Measurements from ENCODE around the gene ASIC3.
"Not testable (repeated sequence)": the region's sequence is repeated elsewhere in the genome, so short reads cannot be mapped to it uniquely, and the experiment has no call there.

The ASIC3 gene

GRCh38 chr7:151008511-151009323, 39.6 kb upstream of the ASIC3 start:
- peaks cover 51% of the 10 kb centered on the region for H3K27me3 ChIP-seq (ENCODE audit: control insufficient read depth, insufficient read depth, low read length)
- H3K4me1 ChIP-seq (ENCODE audit: control insufficient read depth, insufficient read depth, low read length), result peaks cover 5% of the 10 kb centered on the region
- H3K4me3 ChIP-seq (ENCODE audit: low read length), result peak overlapping the region; percentile 27

GRCh38 chr7:151009327-151010036, 38.8 kb upstream of the ASIC3 start:
- Histone ChIP-seq H3K9me3 (replicated peaks; ENCODE audit: low read length) (no peaks in the 10 kb centered on the region), H3K4me1 (ENCODE audit: control insufficient read depth, insufficient read depth, low read length) (peaks cover 12% of the 10 kb centered on the region), H3K36me3 (ENCODE audit: insufficient read depth, low read length) (no peaks in the 10 kb centered on the region), H3K9ac (ENCODE audit: low read depth, low read length) (no peak overlapping the region), H3K4me2 (ENCODE audit: low read length) (no peak overlapping the region), H3K27me3 (ENCODE audit: control insufficient read depth, insufficient read depth, low read length) (peaks cover 57% of the 10 kb centered on the region), H3K4me3 (ENCODE audit: low read length) (no peak overlapping the region)

More at GRCh38 chr7:151008511-151009323, 39.6 kb upstream of the ASIC3 start:
- Histone ChIP-seq H3K9me3 (replicated peaks; ENCODE audit: low read length) (no peaks in the 10 kb centered on the region), H3K36me3 (ENCODE audit: insufficient read depth, low read length) (no peaks in the 10 kb centered on the region), H3K4me2 (ENCODE audit: low read length) (peak overlapping the region; percentile 45), H3K9ac (ENCODE audit: low read depth, low read length) (no peak overlapping the region)

- peaks cover 12% of the 10 kb centered on the region for H3K4me1 ChIP-seq (ENCODE audit: control insufficient read depth, insufficient read depth, low read length)
These were observed 38.4 kb upstream of the ASIC3 start for GRCh38 chr7:151010037-151010306.

GRCh38 chr7:151010307-151011096, 37.8 kb upstream of the ASIC3 start:
- Histone ChIP-seq H3K4me3 (ENCODE audit: low read length) (no peak overlapping the region), H3K27me3 (ENCODE audit: control insufficient read depth, insufficient read depth, low read length) (peaks cover 52% of the 10 kb centered on the region), H3K4me1 (ENCODE audit: control insufficient read depth, insufficient read depth, low read length) (peaks cover 12% of the 10 kb centered on the region), H3K36me3 (ENCODE audit: insufficient read depth, low read length) (no peaks in the 10 kb centered on the region), H3K9ac (ENCODE audit: low read depth, low read length) (no peak overlapping the region), H3K4me2 (ENCODE audit: low read length) (no peak overlapping the region), H3K9me3 (replicated peaks; ENCODE audit: low read length) (no peaks in the 10 kb centered on the region)

More at GRCh38 chr7:151010037-151010306, 38.4 kb upstream of the ASIC3 start:
- Histone ChIP-seq H3K9me3 (replicated peaks; ENCODE audit: low read length) (no peaks in the 10 kb centered on the region), H3K36me3 (ENCODE audit: insufficient read depth, low read length) (no peaks in the 10 kb centered on the region), H3K4me3 (ENCODE audit: low read length) (no peak overlapping the region), H3K27me3 (ENCODE audit: control insufficient read depth, insufficient read depth, low read length) (peaks cover 57% of the 10 kb centered on the region), H3K4me2 (ENCODE audit: low read length) (no peak overlapping the region), H3K9ac (ENCODE audit: low read depth, low read length) (no peak overlapping the region)

DNA sequence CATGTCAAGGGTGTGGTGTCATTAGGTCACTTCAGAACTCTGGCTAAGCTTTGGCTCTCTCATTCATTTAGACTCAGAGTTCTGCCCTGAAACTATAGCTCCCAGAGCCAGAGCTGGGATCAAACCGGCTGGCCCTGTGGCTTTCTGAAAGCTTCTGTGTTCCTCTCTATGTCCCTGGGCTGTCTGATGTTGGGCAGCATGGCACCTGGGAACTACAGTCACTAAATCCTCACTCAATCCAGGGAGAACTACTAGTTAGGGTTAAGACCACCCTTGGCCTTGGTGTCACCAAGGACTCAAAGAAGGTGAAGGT, 37.3 kb upstream of the ASIC3 start:
- peaks cover 46% of the 10 kb centered on the region for H3K27me3 ChIP-seq (ENCODE audit: control insufficient read depth, insufficient read depth, low read length)
- H3K9ac ChIP-seq (ENCODE audit: low read depth, low read length), result no peak overlapping the region
- H3K4me3 ChIP-seq (ENCODE audit: low read length), result no peak overlapping the region
- H3K4me2 ChIP-seq (ENCODE audit: low read length), result no peak overlapping the region
- H3K9me3 ChIP-seq (replicated peaks; ENCODE audit: low read length), result no peaks in the 10 kb centered on the region
- H3K36me3 ChIP-seq (ENCODE audit: insufficient read depth, low read length), result no peaks in the 10 kb centered on the region
- H3K4me1 ChIP-seq (ENCODE audit: control insufficient read depth, insufficient read depth, low read length), result peaks cover 12% of the 10 kb centered on the region

DNA sequence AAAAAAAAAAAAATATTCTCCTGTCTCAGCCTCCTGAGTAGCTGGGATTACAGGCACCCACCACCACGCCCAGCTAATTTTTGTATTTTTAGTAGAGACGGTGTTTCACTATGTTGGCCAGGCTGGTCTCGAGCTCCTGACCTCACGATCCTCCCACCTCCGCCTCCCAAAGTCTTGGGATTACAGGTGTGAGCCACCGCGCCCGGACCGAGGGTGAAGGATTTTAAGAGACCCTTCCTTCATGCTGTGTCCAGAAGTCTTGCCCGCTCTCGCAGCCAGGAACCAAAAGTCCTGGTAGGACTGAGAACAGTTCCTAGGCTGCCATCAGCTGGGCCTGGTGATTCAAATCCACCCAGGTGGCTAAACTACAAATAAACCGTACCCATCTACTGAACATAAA, 36.7 kb upstream of the ASIC3 start:
- H3K4me3 ChIP-seq (ENCODE audit: low read length); H3K9ac ChIP-seq (ENCODE audit: low read depth, low read length); H3K9me3 ChIP-seq (replicated peaks; ENCODE audit: low read length); H3K36me3 ChIP-seq (ENCODE audit: insufficient read depth, low read length); H3K4me2 ChIP-seq (ENCODE audit: low read length): not testable (repeated sequence)
- H3K4me1 ChIP-seq (ENCODE audit: control insufficient read depth, insufficient read depth, low read length), result peaks cover 12% of the 10 kb centered on the region
- H3K27me3 ChIP-seq (ENCODE audit: control insufficient read depth, insufficient read depth, low read length), result peaks cover 42% of the 10 kb centered on the region

DNA sequence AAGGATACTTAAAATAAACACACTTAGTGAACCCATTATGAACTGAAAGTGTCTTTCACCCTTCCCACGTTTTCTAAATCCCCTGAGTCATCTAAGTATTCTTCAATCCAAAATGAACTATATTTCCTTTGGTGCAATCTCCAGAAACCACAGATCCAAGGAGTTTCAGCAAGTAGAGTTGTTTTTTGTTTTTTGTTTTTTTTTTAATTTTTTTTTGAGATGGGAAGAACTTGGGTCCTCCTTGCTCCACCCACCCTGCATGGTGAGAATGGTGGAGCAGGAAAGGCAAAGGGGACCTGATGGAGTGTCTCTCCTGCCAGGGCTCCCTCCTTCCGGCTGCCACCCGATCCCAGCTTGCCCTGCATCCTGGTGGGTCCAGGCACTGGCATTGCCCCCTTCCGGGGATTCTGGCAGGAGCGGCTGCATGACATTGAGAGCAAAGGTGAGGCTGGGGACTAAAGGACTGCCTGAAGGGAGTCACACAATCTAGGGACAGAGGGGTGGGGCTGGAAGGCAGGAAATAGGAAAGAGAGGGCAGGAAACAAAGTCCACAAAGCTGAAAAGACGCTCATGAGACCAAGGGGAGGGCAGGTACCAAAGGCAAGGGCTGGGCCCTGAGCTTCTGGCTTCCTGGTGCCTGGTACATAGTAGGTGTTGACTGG, 36.2 kb upstream of the ASIC3 start:
- H3K36me3 ChIP-seq (ENCODE audit: insufficient read depth, low read length), result no peaks in the 10 kb centered on the region
- H3K4me1 ChIP-seq (ENCODE audit: control insufficient read depth, insufficient read depth, low read length), result peaks cover 12% of the 10 kb centered on the region
- no peaks in the 10 kb centered on the region for H3K9me3 ChIP-seq (replicated peaks; ENCODE audit: low read length)
- H3K4me3 ChIP-seq (ENCODE audit: low read length), result no peak overlapping the region
- H3K9ac ChIP-seq (ENCODE audit: low read depth, low read length), result no peak overlapping the region
- peaks cover 41% of the 10 kb centered on the region for H3K27me3 ChIP-seq (ENCODE audit: control insufficient read depth, insufficient read depth, low read length)
- H3K4me2 ChIP-seq (ENCODE audit: low read length), result no peak overlapping the region

- peaks cover 14% of the 10 kb centered on the region for H3K4me1 ChIP-seq (ENCODE audit: control insufficient read depth, insufficient read depth, low read length)
These were observed 35.4 kb upstream of the ASIC3 start for GRCh38 chr7:151012911-151013347.

GRCh38 chr7:151013356-151013732, 35.0 kb upstream of the ASIC3 start:
- H3K9ac ChIP-seq (ENCODE audit: low read depth, low read length), result no peak overlapping the region
- H3K4me3 ChIP-seq (ENCODE audit: low read length), result no peak overlapping the region

More at GRCh38 chr7:151012911-151013347, 35.4 kb upstream of the ASIC3 start:
- peak overlapping the region; percentile 93 for H3K4me2 ChIP-seq (ENCODE audit: low read length)
- no peaks in the 10 kb centered on the region for H3K9me3 ChIP-seq (replicated peaks; ENCODE audit: low read length)
- no peak overlapping the region for H3K4me3 ChIP-seq (ENCODE audit: low read length)
- H3K36me3 ChIP-seq (ENCODE audit: insufficient read depth, low read length), result no peaks in the 10 kb centered on the region
- H3K27me3 ChIP-seq (ENCODE audit: control insufficient read depth, insufficient read depth, low read length), result peaks cover 44% of the 10 kb centered on the region
- no peak overlapping the region for H3K9ac ChIP-seq (ENCODE audit: low read depth, low read length)

GRCh38 chr7:151013733-151014497, 34.4 kb upstream of the ASIC3 start:
- Histone ChIP-seq H3K27me3 (ENCODE audit: control insufficient read depth, insufficient read depth, low read length) (peaks cover 52% of the 10 kb centered on the region), H3K9me3 (replicated peaks; ENCODE audit: low read length) (no peaks in the 10 kb centered on the region), H3K36me3 (ENCODE audit: insufficient read depth, low read length) (no peaks in the 10 kb centered on the region), H3K9ac (ENCODE audit: low read depth, low read length) (peak overlapping the region; percentile 55), H3K4me2 (ENCODE audit: low read length) (peak overlapping the region; percentile 93), H3K4me3 (ENCODE audit: low read length) (peak overlapping the region; percentile 71), H3K4me1 (ENCODE audit: control insufficient read depth, insufficient read depth, low read length) (peaks cover 23% of the 10 kb centered on the region)

More at GRCh38 chr7:151013356-151013732, 35.0 kb upstream of the ASIC3 start:
- Histone ChIP-seq H3K9me3 (replicated peaks; ENCODE audit: low read length) (no peaks in the 10 kb centered on the region), H3K27me3 (ENCODE audit: control insufficient read depth, insufficient read depth, low read length) (peaks cover 46% of the 10 kb centered on the region), H3K36me3 (ENCODE audit: insufficient read depth, low read length) (no peaks in the 10 kb centered on the region), H3K4me2 (ENCODE audit: low read length) (peak overlapping the region; percentile 93), H3K4me1 (ENCODE audit: control insufficient read depth, insufficient read depth, low read length) (peaks cover 18% of the 10 kb centered on the region)

All from skeletal muscle satellite cell (primary cell).